ENCODE results near the gene MBNL1.

The MBNL1 gene

GRCh38 chr3:152321955-152322377 is 53.2 kb downstream of the MBNL1 start:
- H3K27ac ChIP-seq: peak overlapping the region; percentile 54
- H3K36me3 ChIP-seq: peaks cover 16% of the 10 kb centered on the region; the same call in 1 of the 2 replicates
- H3K9ac ChIP-seq: no peak overlapping the region
- H3K4me2 ChIP-seq: peak overlapping the region; percentile 54
- peaks cover 53% of the 10 kb centered on the region for H3K4me1 ChIP-seq
- H3K27me3 ChIP-seq: no peaks in the 10 kb centered on the region
- no peak for TF ChIP-seq Cebpa-rat (IDR thresholded peaks at IDR 0.05)
- H3K4me3 ChIP-seq: no peak overlapping the region
- H3K9me3 ChIP-seq: peaks cover 11% of the 10 kb centered on the region; the same call in 1 of the 2 replicates
- peaks cover 21% of the 10 kb centered on the region; the same call in 1 of the 2 replicates for H4K20me1 ChIP-seq

- H4K20me1 ChIP-seq: peaks cover 20% of the 10 kb centered on the region; the same call in 1 of the 2 replicates
- no peak overlapping the region for H3K9ac ChIP-seq
- H3K4me1 ChIP-seq: peaks cover 53% of the 10 kb centered on the region
- no peaks in the 10 kb centered on the region for H3K27me3 ChIP-seq
- no peak overlapping the region for H3K4me3 ChIP-seq
- H3K9me3 ChIP-seq: peaks cover 11% of the 10 kb centered on the region; the same call in 1 of the 2 replicates
- peak overlapping the region; percentile 54 for H3K27ac ChIP-seq
- TF ChIP-seq Cebpa-rat (IDR thresholded peaks at IDR 0.05): no peak
- peaks cover 16% of the 10 kb centered on the region; the same call in 1 of the 2 replicates for H3K36me3 ChIP-seq
- peak overlapping the region; percentile 54 for H3K4me2 ChIP-seq
Observed at GRCh38 chr3:152322756-152323155, 54.0 kb downstream of the MBNL1 start.

DNA sequence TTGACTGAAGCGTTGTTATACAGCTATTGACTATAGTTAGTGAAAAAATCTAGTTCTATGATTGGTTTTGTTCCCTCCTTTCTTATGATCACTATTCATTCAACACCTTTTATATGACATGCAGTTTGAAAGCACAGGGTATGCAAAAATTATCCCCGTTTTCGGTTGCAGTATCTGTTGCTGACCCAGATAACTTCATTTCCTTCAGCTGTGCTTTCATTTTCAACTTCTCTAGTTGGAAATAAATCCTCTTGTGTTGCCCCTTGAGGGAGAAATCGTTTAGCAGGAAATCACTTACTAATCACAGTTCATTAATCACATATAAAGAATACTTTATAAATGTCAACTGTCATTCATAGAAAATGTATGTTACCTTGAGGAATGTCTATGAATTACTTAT is 55.1 kb downstream of the MBNL1 start:
- Histone ChIP-seq H3K27ac (peak overlapping the region; percentile 74), H3K9me3 (peaks cover 11% of the 10 kb centered on the region; the same call in 1 of the 2 replicates), H3K4me2 (peak overlapping the region; percentile 87), H3K4me3 (peak overlapping the region; percentile 52), H3K9ac (peak overlapping the region; percentile 46; the same call in 1 of the 2 replicates), H3K36me3 (peaks cover 16% of the 10 kb centered on the region; the same call in 1 of the 2 replicates), H3K27me3 (no peaks in the 10 kb centered on the region), H4K20me1 (peaks cover 14% of the 10 kb centered on the region; the same call in 1 of the 2 replicates), H3K4me1 (peaks cover 53% of the 10 kb centered on the region)
- no peak for TF ChIP-seq Cebpa-rat (IDR thresholded peaks at IDR 0.05)

DNA sequence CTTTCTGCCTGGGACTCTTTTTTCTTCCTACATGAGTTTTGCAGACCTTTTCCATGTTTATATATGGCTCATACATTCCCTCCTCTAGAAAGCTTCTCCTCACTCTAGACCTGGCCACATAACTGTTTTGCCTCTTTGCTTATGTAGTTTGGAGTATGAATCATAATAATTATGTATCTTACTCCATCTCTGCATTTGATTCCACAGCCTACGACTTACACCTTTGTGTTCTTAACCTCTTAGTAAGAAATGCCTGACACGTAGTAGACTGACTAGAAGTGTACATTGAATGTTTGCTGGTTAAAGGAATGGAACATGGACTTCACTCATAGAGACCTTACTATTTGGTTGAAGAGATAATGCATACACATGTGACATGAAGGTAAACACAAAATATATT is 56.4 kb downstream of the MBNL1 start:
- peaks cover 11% of the 10 kb centered on the region; the same call in 1 of the 2 replicates for H3K9me3 ChIP-seq
- H3K36me3 ChIP-seq: peaks cover 16% of the 10 kb centered on the region; the same call in 1 of the 2 replicates
- H3K9ac ChIP-seq: no peak overlapping the region
- no peak overlapping the region for H3K4me2 ChIP-seq
- peaks cover 46% of the 10 kb centered on the region for H3K4me1 ChIP-seq
- no peaks in the 10 kb centered on the region for H3K27me3 ChIP-seq
- peaks cover 15% of the 10 kb centered on the region; the same call in 1 of the 2 replicates for H4K20me1 ChIP-seq
- H3K27ac ChIP-seq: no peak overlapping the region
- no peak overlapping the region for H3K4me3 ChIP-seq
- no peak for TF ChIP-seq Cebpa-rat (IDR thresholded peaks at IDR 0.05)

GRCh38 chr3:152327203-152327602 is 58.5 kb downstream of the MBNL1 start:
- Histone ChIP-seq H3K9ac (no peak overlapping the region), H3K27ac (no peak overlapping the region), H3K4me1 (peaks cover 31% of the 10 kb centered on the region), H3K9me3 (peaks cover 11% of the 10 kb centered on the region; the same call in 1 of the 2 replicates), H3K4me2 (no peak overlapping the region), H4K20me1 (peaks cover 23% of the 10 kb centered on the region; the same call in 1 of the 2 replicates), H3K27me3 (no peaks in the 10 kb centered on the region), H3K4me3 (no peak overlapping the region), H3K36me3 (peaks cover 16% of the 10 kb centered on the region; the same call in 1 of the 2 replicates)
- TF ChIP-seq Cebpa-rat (IDR thresholded peaks at IDR 0.05): no peak

- Histone ChIP-seq H3K9ac (no peak overlapping the region), H3K4me3 (no peak overlapping the region), H4K20me1 (peaks cover 39% of the 10 kb centered on the region), H3K27me3 (no peaks in the 10 kb centered on the region), H3K9me3 (peaks cover 11% of the 10 kb centered on the region; the same call in 1 of the 2 replicates), H3K36me3 (peaks cover 20% of the 10 kb centered on the region; the same call in 1 of the 2 replicates), H3K4me2 (no peak overlapping the region), H3K4me1 (peaks cover 19% of the 10 kb centered on the region), H3K27ac (no peak overlapping the region)
- no peak for TF ChIP-seq Cebpa-rat (IDR thresholded peaks at IDR 0.05)
Observed at GRCh38 chr3:152328841-152329240, 60.1 kb downstream of the MBNL1 start.

GRCh38 chr3:152330559-152330958 is 61.8 kb downstream of the MBNL1 start:
- Histone ChIP-seq H3K36me3 (peaks cover 26% of the 10 kb centered on the region), H3K4me2 (no peak overlapping the region), H3K4me1 (peaks cover 16% of the 10 kb centered on the region; the same call in 1 of the 2 replicates), H3K27me3 (no peaks in the 10 kb centered on the region), H3K9me3 (peaks cover 7% of the 10 kb centered on the region; the same call in 1 of the 2 replicates), H3K9ac (no peak overlapping the region), H4K20me1 (peaks cover 51% of the 10 kb centered on the region), H3K27ac (no peak overlapping the region), H3K4me3 (no peak overlapping the region)
- no peak for TF ChIP-seq Cebpa-rat (IDR thresholded peaks at IDR 0.05)

- peaks cover 55% of the 10 kb centered on the region for H4K20me1 ChIP-seq
- H3K9me3 ChIP-seq: peaks cover 2% of the 10 kb centered on the region; the same call in 1 of the 2 replicates
- H3K36me3 ChIP-seq: peaks cover 24% of the 10 kb centered on the region
- H3K4me3 ChIP-seq: no peak overlapping the region
- H3K4me1 ChIP-seq: peaks cover 16% of the 10 kb centered on the region; the same call in 1 of the 2 replicates
- H3K27ac ChIP-seq: no peak overlapping the region
- H3K27me3 ChIP-seq: no peaks in the 10 kb centered on the region
- no peak overlapping the region for H3K9ac ChIP-seq
- no peak for TF ChIP-seq Cebpa-rat (IDR thresholded peaks at IDR 0.05)
- H3K4me2 ChIP-seq: no peak overlapping the region
Observed at GRCh38 chr3:152331018-152331541, 62.4 kb downstream of the MBNL1 start.

- peaks cover 16% of the 10 kb centered on the region; the same call in 1 of the 2 replicates for H3K4me1 ChIP-seq
- H3K27me3 ChIP-seq: no peaks in the 10 kb centered on the region
- no peak overlapping the region for H3K4me3 ChIP-seq
- peaks cover 20% of the 10 kb centered on the region for H3K36me3 ChIP-seq
- no peak for TF ChIP-seq Cebpa-rat (IDR thresholded peaks at IDR 0.05)
- H3K27ac ChIP-seq: no peak overlapping the region
- no peak overlapping the region for H3K9ac ChIP-seq
- H3K9me3 ChIP-seq: no peaks in the 10 kb centered on the region; the same call in 1 of the 2 replicates
- H4K20me1 ChIP-seq: peaks cover 55% of the 10 kb centered on the region
- H3K4me2 ChIP-seq: no peak overlapping the region
Observed at GRCh38 chr3:152331998-152332397, 63.3 kb downstream of the MBNL1 start.

DNA sequence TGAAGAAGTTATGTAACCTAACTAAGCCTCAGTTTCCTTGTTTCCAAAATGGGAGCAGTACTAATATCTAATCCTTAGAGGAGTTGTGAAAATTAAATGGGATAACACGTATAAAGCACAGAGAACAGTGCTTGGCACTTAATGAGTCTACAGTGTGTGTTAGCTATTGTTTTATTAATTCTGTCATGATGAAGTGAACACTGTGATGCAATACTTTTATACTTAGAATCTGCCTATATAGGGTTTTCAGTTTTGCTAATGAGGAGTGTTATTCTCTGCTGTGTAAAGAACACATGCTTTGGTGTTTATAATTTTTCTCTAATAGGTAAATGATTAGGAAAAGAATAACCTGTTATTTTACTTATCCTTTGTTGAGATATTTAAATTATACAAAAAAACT is 65.2 kb downstream of the MBNL1 start:
- Histone ChIP-seq H3K27me3 (no peaks in the 10 kb centered on the region), H3K4me2 (no peak overlapping the region), H4K20me1 (peaks cover 63% of the 10 kb centered on the region), H3K27ac (no peak overlapping the region), H3K9me3 (no peaks in the 10 kb centered on the region; the same call in 1 of the 2 replicates), H3K4me1 (peaks cover 16% of the 10 kb centered on the region; the same call in 1 of the 2 replicates), H3K9ac (no peak overlapping the region), H3K4me3 (no peak overlapping the region), H3K36me3 (peaks cover 28% of the 10 kb centered on the region)
- no peak; the same call in 1 of the 2 replicates for TF ChIP-seq Cebpa-rat (IDR thresholded peaks at IDR 0.05)
